GM12891 (cell line): ENCODE results near the gene TMPRSS11B.

Experiments used
- POLR2A ChIP-seq: IDR thresholded peaks from 2 replicates; pipeline ENCODE4 v1.6.1; 2011; ENCODE audit warnings: low read depth, low read length, control low read depth
- SPI1 ChIP-seq: IDR thresholded peaks from 2 replicates; pipeline ENCODE4 v1.6.1; 2011; ENCODE audit warnings: low read depth, low read length, control low read depth

DNA sequence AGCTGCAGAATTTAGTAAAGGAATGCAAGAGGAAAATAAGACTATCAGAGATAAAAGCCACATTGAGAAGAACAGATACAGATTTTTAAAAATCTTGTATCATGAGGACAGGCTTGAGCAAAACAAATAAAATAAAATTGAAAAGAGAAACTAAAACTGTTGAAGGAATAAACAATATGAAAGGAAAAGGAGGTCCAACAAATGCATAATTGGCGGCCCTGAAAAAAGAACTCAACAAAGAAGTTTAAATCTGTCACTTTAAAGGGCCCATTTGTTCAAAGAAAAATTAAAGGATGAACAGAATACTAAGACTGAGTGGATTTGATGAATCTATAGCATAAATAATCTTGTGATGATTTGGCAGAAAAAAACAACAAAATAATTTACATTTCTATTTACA, 36.5 kb downstream of the TMPRSS11B start:
- TF ChIP-seq POLR2A (no peak), SPI1 (no peak)
